HG02610 (cell line): Measurements from ENCODE around the gene AAGAB.

ENCODE experiments used
- ATAC-seq: cut with Tn5 transposase; IDR thresholded peaks from one replicate; pipeline ENCODE4 v1.9.1; 2021; ENCODE audit warnings: mild to moderate bottlenecking, moderate library complexity; ENCODE audit not compliant: unreplicated experiment

Gene AAGAB

DNA sequence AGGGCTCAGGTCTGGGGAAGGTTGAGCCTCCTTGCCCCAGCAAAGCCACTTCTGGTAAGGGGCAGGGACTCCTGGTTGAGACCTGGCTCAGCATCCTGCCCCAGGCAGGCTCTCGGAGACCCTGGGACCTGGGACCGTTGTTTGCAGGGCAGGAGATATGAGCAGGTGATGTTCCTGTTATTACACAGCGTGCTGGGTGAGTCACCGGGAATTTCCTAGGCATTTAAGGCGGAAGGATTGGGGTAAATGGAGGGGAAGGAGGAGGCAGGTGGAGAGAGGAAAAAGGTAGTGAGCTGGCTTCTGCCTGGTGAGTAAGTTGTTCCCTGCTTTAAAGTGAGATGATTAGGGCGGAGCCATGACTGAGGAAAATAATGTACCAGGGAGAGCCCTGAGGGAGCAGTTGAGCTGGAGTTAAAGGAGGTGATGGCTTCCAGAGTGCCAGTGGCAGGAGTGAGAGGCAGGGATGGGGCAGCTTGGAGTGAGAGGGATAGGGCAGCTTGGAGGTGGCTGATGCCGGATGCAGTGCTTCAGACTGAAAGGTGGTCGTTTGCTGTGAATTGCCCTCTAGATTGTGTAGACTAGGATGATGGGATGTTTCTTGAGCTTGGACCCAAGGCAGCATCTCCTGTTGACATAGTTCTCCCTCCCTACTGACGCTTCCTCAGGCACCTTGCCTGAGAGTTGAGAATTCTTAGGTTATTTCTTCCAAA, 79.4 kb downstream of the AAGAB start:
- ATAC-seq = peak; percentile 56

DNA sequence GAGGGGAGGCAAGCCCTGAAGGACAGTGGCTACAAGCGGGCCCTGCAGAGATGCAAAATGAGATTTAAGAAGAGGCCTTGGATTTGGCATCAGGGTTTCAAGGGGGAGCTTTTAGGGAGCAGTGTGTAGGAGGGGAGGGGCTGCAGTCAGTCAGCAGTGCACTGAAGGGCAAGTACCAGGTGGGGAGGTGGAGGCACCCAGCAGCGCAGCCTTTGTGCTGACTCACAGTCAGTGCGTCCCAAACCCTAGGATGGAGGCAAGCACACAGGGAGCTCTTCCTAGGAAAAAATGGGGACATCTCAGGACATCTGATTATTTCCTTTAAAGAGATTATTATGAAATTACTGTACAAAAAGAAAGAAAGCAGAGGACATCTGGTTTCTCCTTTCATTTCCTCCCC, 80.0 kb downstream of the AAGAB start:
- no peak for ATAC-seq

DNA sequence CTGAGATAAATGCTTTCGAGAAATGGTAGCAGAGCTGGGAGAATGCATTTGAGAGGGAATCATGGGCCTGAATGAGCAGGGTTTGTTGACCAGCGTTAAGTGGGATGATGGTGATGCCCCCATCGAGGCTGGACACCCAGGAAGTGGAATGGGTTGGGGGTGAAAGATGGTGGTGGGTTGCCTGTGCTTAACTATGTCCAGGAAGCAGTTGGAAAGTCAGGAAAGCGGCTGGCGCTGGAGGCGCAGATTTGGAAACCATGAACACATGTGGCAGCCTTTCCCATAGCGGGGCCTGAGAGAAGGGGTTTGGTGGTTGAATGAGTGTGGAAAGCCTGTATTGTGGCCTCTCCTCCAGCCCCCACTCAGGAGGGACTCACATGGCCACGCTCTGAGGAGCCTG, 80.7 kb downstream of the AAGAB start:
- ATAC-seq = no peak

DNA sequence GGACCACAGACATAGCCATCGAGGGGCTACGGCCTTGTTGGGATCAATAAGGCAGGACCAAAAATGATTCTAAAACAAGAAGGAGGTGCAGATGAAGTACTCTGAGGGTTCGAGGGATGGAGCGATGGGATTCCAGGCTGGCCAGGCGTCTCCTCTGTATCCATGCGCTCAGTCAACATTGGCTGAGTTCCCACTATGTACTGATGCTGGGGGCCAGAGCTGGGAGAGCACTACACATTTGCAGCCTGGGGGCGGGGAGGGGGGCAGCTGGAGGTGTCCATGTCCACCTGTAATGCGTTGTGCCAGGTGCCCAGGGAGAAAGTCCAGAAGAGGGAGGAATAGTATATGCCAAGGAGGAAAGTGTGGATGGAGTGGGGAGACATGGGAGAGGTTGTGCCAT, 81.5 kb downstream of the AAGAB start:
- no peak for ATAC-seq

DNA sequence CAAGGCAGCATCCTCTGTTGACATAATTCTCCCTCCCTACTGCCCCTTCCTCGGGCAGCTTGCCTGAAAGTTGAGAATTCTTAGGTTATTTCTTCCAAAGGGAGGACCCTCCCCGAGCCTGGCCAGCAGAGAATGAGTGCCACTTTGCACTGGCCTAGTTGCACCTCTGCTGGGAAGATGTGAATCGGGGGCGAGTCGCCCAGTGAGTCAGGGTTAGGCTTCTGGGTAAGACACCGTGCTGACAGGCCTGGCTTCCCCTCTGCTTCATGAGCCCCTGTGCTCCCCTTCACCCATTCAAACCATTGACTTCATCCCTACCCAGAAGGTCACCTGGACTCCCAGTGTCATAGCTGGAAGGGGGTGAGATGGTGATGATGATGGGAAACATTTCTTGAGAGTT, 82.3 kb downstream of the AAGAB start:
- no peak for ATAC-seq

DNA sequence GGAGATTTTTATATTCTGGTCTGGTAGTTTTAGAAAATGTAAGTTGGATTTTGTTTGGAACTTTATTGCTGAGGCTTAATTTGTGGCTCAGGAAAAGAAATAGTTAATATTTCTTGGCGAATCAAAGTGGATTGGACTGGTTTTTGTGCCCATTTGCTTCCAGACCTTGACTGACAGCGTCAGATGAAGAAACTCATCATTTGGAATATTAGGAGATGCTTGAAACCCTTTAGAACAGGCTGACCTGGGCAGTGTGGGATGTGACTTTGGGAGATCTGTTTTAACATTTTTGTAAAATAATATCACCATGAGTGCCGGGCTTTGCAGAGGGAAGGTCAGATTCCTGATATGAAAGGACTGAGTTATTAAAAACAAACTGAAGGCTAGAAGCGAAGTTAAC, 83.0 kb downstream of the AAGAB start:
- ATAC-seq = no peak

DNA sequence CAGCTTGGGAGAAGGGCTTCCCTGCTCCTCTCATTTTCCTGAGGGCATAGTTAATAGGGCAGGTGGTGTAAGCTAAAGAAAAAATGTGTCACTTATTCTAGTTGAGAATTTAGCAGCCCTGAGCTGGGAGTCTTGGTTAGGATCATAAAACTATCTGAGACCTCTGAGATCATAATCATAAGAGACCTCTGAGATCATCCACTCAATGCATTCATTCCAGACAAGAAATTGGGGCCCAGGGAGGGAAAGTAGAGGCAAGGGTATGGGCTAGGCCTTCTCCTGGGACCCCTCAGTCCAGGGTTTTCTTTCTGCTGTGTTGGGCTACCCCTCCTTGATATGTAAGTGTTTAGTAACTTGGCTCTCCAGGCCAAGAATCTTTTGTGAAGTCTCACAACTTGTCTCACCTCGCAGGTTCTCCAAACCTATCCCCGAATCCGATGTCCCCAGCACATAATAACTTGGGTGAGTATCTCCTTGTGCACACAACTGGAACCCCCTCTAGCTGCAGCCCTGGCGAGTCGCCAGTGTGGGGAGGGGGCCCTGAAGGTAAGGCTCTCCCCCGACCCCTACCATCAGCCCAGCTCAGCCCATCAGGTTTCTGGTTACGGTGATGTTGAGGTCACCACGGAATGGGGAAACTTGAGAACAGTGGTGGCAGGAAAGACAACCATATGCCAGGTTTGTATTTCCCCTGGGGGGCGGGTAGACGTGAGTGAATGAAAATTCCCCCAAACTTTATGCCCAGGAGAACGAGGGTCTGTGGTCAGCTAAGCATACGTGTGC, 84.1 kb downstream of the AAGAB start:
- ATAC-seq = no peak

- ATAC-seq = no peak
Observed at GRCh38 chr15:67168694-67169093, 85.8 kb downstream of the AAGAB start.

- ATAC-seq = no peak
Observed at GRCh38 chr15:67167091-67167490, 87.4 kb downstream of the AAGAB start.

- no peak for ATAC-seq
Observed at GRCh38 chr15:67166280-67167009, 88.0 kb downstream of the AAGAB start.

- ATAC-seq = no peak
Observed at GRCh38 chr15:67165254-67166253, 88.9 kb downstream of the AAGAB start.

DNA sequence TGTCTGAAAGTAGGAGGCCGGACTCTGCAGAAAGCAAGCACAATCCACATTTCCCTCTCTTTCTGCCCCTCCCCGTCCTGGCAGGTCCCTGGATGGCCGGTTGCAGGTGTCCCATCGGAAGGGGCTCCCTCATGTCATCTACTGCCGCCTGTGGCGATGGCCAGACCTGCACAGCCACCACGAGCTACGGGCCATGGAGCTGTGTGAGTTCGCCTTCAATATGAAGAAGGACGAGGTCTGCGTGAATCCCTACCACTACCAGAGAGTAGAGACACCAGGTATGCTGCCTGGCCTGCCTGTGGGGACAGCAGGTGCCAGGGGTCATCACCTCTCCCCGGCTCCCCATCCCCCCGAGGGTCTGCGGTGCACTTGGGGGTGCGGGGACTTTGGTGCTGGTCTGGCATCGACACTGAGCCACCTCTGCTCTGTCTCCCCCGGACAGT, 89.6 kb downstream of the AAGAB start:
- no peak for ATAC-seq

DNA sequence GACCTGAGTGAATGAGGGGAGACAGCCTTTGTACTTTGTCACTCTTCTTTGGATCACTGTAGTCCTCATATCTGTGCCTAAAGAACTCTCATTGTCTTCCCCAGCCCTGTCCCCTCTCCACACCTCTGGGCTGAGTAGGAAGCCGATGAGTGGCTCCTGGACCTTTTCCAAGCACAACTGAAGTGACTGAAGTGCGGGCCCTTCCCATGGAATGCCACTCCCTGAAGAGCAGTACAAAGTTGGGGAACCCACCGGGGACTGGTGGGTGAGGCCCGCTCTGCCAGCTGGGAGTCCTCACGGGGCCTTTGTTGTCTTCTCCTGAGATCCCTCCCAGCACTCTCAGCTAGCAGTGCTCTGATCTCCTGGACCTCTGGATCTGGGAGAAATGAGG, 90.1 kb downstream of the AAGAB start:
- ATAC-seq = no peak

GRCh38 chr15:67163180-67163579, 91.3 kb downstream of the AAGAB start:
- ATAC-seq = no peak

- ATAC-seq = no peak
Observed at GRCh38 chr15:67161881-67162280, 92.6 kb downstream of the AAGAB start.

- no peak for ATAC-seq
Observed at GRCh38 chr15:67161412-67161811, 93.0 kb downstream of the AAGAB start.

DNA sequence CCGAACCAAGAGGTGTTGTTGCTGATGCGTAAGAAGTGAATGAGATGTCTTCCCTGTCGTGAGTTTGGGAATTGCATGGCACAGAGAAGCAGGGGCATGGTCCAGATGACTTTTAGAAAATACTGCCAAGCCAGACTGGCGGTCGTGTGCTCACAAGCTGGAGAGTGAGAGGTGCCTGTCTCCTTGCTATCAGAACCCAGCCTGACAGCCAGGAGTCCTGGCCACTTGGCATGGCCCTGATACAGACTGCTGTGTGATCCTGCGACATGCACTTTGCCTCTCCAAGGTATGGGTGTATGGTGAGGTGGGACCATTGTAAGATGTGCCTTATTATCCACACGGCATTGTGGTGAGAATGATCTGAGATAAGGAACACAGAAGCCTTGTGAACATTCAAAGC, 96.1 kb downstream of the AAGAB start:
- ATAC-seq = no peak

DNA sequence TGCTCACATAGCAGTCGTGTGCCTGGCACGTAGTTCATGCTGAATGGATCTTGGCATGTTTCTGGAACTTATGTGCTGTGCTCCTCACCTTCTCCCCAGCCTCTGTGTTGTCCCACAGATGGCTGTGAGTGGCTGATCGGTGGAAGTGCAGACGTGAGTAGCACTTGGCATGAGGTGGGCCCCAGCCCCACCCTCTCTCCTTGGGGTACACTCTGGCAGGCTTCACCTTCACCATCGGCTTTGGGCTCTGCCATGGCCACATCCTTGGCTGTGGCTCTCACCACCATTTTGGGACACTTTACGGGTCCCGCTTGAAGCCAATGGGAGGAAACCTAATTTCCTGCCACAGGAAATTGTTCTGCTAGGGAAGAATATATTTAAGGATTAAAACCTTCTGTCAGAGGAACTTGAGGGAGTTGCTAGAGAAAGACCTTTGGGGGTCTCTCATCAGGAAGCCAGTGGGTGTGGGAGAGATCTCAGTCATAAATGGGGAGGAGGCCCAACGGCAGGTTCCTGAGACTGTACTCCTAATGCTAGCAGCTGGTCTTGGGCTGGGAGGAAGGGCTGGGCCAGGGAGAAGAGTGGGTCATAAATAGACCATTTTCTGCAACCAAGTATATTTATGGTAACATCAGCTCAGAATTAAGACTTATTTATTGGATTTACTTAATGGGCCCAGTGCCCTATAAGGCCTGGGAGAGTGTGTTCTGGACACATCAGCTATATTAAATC, 96.8 kb downstream of the AAGAB start:
- ATAC-seq = no peak

DNA sequence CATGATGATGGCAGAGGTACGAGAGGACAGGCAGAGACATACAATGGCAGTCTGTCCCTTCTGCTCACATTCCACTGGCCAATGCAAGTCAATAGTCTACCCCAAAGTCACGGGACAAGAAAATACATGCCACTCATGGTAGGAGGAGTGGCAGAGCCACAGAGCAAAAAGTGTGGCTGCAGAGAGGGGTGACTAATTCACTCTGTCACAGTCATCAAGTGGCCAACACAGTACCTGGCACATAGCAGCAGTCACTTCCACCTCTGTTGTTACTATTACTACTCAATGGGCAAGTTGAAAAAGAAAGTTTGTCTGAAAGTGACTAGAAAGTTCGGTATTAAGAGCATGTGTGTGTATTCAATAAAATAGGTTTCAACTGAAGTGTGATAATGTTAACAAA, 97.6 kb downstream of the AAGAB start:
- no peak for ATAC-seq

DNA sequence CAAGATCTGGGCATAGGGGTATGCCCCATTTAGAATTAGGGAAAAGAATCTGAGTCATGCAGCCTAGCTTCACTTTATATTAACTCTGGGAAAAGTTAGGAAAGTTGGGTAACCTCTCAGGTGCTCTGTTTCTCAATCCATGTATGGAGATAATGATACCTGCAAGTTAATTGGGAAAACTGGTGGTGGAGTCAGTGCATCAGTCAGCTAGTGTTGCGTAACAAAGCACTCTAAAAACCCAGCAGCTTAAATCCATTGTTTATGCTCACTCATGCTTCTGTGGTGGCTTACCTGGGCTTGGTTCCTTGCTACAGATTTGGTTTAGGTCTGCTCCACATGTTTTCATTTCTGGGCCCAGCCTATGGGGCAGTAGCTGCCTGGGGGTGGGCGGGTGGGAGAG, 98.0 kb downstream of the AAGAB start:
- no peak for ATAC-seq
